Measurements from ENCODE around the gene RNF213.

The RNF213 gene

DNA sequence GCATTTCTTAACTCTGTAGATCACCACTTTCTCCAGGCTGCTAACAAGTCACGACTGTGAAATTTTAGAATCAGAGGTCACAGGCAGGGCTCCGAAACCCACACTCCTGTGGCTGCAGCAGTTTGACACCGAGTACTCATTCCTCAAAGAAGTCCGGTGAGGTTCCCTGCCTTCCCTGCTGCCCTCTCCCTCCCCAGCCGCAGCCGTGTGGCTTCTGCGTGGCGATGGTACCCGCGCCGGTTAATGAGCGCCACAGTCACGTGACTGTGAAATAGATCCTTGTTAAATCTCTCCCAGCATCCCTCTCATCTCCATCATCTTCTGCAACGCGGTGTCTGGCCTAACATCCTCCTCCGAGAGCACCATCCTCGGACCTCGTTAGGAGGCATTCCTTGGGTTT is 89.1 kb downstream of the RNF213 start:
- no peak overlapping the region for H3K4me3 ChIP-seq (ENCODE audit: low read depth, low read length)
- no peak for DNase-seq (ENCODE audit: low read depth)
- TF ChIP-seq, protein P1, sequence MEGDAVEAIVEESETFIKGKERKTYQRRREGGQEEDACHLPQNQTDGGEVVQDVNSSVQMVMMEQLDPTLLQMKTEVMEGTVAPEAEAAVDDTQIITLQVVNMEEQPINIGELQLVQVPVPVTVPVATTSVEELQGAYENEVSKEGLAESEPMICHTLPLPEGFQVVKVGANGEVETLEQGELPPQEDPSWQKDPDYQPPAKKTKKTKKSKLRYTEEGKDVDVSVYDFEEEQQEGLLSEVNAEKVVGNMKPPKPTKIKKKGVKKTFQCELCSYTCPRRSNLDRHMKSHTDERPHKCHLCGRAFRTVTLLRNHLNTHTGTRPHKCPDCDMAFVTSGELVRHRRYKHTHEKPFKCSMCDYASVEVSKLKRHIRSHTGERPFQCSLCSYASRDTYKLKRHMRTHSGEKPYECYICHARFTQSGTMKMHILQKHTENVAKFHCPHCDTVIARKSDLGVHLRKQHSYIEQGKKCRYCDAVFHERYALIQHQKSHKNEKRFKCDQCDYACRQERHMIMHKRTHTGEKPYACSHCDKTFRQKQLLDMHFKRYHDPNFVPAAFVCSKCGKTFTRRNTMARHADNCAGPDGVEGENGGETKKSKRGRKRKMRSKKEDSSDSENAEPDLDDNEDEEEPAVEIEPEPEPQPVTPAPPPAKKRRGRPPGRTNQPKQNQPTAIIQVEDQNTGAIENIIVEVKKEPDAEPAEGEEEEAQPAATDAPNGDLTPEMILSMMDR (IDR thresholded peaks at IDR 0.05; ENCODE audit: insufficient read depth, low read depth, low read length, missing control alignments), result no peak

DNA sequence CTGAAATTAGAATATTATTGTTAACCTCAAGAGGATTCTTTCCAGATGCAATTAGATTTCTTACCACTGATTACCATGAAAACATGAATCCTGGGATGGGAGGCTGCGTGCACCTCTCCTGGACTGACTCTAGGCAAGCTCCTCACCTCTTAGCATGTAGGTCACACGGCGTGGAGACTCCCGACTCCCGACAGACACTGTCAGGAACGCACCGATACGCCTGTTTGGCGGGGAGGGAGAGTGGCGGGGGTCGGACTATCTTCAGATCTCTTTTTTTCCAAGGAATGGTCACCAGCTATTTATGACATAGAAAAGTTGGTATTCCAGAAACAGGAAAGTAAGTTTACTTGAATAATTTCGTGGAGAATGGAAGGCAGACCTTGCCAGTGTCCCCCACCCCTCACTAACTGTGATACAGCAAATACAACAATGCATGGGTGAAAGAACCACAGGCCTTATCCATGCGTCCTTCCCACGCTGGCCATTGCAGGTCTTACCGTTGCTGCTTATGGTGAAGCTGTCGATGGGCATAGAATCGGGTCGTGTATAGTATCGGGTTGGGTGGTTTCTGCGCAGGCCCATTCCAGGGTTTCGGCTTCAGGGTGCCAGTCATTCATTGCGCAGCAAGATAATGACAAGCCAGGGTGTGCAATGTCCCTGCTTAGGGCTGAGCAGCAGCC is 91.7 kb downstream of the RNF213 start:
- DNase-seq (ENCODE audit: low read depth), result no peak
- TF ChIP-seq, protein P1 (IDR thresholded peaks at IDR 0.05; ENCODE audit: insufficient read depth, low read depth, low read length, missing control alignments), result no peak
- H3K4me3 ChIP-seq (ENCODE audit: low read depth, low read length), result no peak overlapping the region

DNA sequence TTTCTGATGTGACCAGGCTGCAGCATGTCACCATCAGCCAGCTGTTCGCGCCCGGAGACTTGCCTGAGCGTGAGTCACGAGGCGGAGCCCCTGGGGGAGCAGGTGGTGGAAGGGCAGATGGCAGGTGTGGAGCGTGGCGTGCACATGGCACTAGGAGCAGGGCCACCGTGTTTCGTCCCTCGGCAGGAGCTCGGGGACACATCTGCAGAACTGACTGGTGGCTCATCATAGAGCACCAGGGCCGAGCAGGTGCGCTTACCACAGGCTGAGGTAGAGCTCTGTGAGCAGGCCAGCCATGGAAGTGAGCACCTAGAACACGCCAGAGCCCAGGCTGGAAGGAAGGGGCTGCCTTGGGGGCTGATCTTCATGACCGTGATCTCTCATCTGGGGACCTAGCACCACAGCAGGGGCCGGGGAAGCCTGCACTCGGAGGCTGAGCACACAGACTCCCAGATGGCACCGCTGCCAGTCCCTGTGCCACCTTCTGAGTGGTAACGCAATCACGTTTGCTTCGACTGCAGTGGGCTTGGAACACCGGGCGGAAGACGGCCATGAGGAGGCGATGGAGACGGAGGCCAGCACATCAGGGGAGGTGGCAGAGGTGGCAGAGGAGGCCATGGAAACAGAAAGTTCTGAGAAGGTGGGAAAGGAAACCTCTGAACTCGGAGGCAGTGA is 92.5 kb downstream of the RNF213 start:
- no peak for DNase-seq (ENCODE audit: low read depth)
- no peak overlapping the region for H3K4me3 ChIP-seq (ENCODE audit: low read depth, low read length)
- TF ChIP-seq, protein P1 (IDR thresholded peaks at IDR 0.05; ENCODE audit: insufficient read depth, low read depth, low read length, missing control alignments), result no peak

DNA sequence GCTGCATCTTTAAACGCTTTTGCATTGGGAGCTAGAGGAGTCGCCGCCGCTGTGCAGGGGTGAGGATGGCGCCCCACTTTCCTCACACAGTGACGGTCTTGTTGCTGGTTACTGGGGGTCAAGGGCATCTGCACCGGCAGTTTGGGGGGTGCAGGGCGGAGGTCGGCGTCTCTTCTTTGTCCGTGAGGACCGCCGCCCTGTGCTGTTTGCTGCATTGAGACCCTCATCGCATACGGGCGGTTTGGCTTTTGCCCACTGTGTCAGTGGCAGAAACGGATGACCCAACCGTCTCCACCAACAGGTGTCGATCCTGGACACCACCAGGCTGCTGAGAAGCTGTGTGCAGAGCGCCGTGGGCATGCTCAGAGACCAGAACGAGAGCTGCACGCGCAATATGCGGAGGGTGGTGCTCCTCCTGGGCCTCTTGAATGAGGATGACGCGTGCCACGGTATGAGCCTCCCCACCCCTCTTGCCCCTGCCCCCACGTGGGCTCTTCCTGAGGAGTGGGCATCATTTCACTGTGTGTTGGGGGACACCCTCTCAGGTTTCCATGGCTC is 93.1 kb downstream of the RNF213 start:
- TF ChIP-seq, protein P1 (IDR thresholded peaks at IDR 0.05; ENCODE audit: insufficient read depth, low read depth, low read length, missing control alignments), result no peak

DNA sequence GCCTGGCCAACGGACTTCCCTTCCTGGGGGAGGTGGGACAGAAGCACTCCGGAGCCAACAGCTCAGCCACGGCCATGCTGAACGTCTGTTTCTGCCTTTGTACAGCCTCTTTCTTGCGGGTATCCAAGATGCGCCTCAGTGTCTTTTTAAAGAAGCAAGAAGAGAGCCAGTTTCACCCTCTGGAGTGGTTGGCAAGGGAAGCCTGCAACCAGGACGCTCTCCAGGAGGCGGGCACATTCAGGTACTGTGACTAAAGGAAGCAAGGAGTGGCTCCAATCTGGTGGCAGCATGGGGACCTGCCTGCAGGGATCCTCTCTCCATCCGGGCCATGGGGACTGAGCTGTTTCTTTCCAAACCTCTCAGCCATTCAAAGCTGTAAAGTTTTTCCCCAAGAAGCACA is 93.7 kb downstream of the RNF213 start:
- TF ChIP-seq, protein P1 (IDR thresholded peaks at IDR 0.05; ENCODE audit: insufficient read depth, low read depth, low read length, missing control alignments), result no peak
- H3K4me3 ChIP-seq (ENCODE audit: low read depth, low read length), result no peak overlapping the region
- DNase-seq (ENCODE audit: low read depth), result no peak

More for the DNA sequence above, 93.1 kb downstream of the RNF213 start:
- no peak overlapping the region for H3K4me3 ChIP-seq (ENCODE audit: low read depth, low read length)
- DNase-seq (ENCODE audit: low read depth), result no peak

DNA sequence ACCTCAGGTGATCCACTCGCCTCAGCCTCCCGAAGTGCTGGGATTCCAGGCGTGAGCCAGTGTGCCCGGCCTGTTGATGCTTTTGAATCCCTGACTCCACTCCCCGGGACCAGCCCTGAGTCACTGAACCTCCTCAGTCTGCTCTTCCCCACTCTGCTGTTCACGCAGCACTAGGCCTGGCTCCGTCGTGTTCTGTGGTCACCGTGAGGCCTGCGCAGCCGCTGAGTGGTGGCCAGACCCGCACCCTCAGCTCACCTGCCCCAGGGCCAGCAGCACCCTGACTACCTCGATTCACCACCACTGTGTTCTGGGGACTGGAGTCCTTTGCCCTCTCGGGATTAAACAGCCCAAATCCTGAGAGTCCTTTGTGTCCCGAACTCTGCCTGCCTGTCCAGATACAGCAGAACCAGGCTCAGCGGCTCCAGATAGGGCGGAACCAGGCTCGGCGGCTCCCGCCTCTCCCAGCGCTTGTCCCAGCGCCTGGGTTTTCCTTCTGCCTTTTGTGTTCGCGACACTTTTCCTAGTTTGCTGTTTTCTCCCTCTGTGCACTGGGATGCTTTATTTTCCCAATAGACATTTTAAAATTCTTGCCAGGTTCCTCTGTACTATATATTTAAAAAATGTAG is 95.7 kb downstream of the RNF213 start:
- TF ChIP-seq, protein P1 (IDR thresholded peaks at IDR 0.05; ENCODE audit: insufficient read depth, low read depth, low read length, missing control alignments), result no peak
- no peak for DNase-seq (ENCODE audit: low read depth)
- no peak overlapping the region for H3K4me3 ChIP-seq (ENCODE audit: low read depth, low read length)

Data from GM12865 (cell line).